HG02870 (cell line): Measurements from ENCODE around the gene SFTPB.
"Not testable (repeated sequence)": the region's sequence is repeated elsewhere in the genome, so short reads cannot be mapped to it uniquely, and the experiment has no call there.

Experiments used
- ATAC-seq: cut with Tn5 transposase; IDR thresholded peaks from one replicate; pipeline ENCODE4 v1.9.1; 2021; ENCODE audit warnings: mild to moderate bottlenecking, moderate library complexity; ENCODE audit not compliant: unreplicated experiment

Gene SFTPB

DNA sequence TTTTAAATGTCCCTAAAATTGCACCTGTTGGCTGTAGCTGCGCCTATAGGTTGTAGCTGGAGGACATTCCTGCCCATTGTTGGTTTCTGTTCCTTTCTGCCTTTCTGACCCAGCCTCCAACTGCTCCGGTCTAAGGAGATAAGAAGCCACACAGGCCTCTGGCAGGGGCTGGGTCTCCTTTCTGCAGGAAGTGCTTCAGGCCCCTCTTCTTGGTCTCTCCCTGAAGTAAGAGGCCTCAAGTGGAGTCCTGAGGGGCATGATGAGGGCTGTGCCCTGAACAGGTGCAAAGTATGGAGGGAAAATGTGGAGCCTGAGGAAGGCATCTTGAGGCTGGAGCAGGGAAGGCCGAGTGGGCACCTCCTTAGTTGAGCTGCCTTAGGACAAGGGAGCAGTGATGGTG, 10.4 kb upstream of the SFTPB start:
- ATAC-seq: no peak

DNA sequence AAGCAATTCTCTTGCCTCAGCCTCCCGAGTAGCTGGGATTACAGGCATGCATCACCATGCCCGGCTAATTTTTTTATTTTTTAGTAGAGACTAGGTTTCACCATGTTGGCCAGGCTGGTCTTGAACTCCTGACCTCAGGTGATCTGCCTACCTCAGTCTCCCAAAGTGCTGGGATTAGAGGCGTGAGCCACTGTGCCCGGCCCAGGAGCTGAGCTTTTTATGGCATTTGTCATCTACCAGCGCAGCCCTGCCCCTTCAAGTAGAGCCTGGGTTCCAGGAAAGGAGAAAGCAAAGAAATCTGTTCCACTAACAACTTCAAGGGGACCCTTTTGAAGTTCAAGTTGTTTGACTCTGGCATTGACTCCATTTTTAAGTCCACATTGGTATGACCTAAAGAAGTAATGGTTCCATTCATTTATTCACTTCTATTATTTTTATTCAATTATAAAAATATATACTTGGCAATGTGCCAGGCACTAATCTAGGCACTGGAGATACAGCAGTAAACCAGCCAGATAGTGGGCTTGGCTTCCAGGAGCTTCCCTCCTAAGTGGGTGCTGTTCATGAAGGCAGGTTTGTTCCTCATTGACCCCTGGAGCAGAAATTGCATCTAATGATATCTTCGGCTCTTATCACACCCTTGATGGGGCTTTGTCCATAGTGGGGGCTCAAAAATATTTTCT, 8.0 kb upstream of the SFTPB start:
- no peak for ATAC-seq

DNA sequence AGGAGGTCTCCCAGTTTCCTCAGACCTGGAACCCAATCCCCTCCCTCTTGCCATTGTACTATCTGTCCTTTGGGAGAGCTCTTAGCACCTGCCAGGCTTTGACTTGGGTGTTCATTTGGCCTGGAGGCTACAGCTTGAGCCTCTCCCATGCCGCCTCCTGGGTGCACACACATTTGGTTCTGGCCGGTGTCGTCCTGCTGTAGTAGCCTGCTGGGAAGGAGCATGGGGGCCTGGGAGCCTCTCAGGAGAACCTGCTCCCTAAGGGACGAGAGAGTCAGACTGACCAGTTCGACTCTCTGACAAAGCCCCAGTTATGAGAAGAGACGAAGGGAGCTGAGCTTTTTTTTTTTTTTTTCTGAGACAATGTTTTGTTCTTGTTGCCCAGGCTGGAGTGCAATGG, 7.4 kb upstream of the SFTPB start:
- no peak for ATAC-seq

DNA sequence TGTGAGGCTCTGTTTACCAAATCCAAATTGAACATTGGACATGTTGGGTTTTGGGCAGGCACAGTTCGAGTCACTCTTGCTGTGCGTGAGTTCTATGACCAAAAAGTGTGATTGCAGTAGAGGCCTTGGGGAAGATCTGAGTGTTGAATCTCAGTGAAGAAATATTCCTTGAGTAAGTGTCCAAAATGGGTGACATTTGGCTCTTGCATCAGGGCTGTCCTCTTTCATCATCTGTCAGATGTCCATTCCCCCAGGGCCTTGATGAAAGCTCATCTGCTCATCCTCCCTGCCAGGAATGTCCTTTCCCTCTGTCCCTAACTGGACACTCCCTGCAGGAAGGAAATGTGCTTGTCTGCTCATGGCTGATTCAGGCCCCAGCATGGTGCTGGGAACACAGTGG, 6.4 kb upstream of the SFTPB start:
- ATAC-seq: no peak

DNA sequence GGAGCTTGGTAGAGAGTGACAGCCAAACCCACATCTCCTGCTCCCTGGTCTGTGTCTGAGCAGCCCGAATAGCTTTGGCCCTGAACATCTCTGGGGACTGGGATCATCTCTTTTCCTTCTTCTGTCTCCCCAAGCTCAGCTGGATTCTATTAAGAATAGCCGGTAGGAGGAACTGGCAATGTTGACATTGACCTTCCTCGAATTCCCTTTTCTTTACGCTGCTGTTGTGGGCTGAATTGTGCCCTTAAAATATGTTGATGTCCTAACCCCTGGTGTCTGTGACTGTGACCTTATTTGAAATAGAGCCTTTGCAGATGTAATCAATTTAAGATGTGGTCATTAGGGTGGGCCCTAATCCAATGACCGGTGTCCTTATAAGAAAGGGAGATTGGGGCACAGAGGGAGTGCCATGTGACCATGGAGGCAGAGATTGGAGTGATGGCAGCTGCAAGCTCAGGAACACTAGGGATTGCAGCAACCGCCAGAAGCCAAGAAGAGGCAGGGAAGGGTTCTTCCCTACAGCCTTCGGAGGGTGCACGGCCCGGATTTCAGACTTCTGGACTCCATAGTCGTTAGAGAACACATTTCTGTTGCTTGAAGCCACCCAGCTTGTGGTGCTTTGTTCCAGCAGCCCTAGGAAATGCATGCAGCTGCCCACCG, 5.8 kb upstream of the SFTPB start:
- ATAC-seq: no peak

DNA sequence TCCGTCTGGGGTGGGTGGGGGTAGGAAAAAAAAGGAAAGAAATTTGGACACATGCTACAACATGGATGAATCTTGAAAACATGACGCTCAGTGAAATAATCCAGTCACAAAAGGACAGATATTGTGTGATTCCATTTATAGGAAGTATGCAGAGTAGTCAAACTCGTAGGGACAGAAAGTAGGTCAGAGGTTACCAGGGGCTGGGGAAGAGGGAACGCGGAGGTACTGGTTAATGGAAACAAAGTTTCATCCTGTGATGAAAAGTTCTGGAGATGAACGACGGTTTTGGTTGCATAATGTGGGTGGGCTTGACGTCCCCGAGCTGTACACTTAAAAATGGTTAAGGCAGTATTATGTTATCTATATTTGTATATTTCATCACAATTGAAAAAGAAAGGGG, 4.5 kb upstream of the SFTPB start:
- no peak for ATAC-seq

DNA sequence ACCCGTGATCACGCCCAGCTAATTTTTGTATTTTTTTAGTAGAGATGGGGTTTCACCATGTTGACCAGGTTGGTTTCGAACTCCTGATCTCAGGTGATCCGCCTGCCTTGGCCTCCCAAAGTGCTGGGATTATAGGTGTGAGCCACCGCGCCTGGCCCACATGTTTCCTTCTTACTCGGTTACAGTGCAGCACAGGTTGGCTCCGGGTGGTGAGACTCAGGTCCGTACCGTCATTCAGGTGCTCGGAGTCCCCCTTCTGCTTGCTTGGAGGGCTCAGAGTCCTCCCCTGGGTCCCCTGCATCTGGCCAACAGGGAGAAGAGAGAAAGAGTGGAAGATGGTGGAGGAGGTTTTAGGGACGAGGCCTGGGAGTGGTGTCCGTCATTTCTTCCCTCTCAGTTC, 2.4 kb upstream of the SFTPB start:
- ATAC-seq: not testable (repeated sequence)

DNA sequence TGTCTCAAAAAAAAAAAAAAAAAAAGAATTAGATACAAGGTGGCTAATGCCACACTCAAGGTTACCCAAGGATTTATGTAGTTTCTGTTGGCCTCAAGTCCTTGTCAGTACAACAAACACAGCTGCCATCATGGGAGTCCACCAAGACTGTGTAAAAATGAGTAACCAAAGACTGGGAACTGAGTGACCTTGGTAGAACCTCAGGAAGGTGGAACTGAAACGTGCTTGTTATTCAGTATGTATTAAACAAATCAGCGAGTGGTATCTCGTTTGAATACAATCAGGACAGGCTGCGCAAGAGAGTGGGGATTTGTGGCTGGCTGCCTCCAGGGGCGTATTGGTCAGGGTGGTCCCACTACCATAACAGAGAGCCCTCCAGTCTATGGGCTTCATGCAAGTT, 1.6 kb upstream of the SFTPB start:
- peak; percentile 73 for ATAC-seq

DNA sequence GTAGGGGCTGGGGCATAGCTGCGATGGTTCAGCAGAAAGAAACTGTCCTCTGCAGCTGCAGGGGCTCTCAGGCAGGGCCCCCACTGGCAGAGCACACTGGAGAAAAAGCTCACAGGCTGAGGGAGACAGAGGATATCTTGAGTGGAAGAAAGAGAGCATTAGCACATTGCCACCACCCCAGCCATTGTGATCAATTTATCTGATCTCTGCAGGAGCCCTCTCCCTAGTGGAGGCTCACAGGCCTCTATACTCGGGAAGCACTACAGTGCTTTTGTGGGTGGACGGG, 801 bp upstream of the SFTPB start:
- ATAC-seq: no peak

DNA sequence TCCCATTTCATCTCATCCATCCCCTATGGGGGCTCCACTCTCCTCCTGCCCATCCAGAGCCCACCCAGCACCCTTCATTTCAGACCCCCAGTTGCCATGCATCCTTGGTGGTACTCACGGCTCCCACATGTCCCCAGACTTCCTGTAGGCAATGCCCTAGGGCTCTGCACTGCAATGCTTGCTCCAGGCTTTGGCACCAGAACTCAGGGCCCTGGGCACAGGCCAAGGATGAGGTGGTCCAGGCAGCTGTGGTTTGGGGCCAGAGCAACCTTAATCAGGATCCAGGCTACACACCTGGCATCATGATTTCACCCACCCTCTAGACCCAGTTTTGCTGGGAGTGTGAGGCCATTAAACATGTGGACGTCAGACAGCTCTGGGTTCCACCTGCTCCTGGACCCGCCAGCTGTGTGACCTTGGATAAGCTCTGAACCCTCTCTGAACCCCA, 414 bp downstream of the SFTPB start:
- no peak for ATAC-seq

DNA sequence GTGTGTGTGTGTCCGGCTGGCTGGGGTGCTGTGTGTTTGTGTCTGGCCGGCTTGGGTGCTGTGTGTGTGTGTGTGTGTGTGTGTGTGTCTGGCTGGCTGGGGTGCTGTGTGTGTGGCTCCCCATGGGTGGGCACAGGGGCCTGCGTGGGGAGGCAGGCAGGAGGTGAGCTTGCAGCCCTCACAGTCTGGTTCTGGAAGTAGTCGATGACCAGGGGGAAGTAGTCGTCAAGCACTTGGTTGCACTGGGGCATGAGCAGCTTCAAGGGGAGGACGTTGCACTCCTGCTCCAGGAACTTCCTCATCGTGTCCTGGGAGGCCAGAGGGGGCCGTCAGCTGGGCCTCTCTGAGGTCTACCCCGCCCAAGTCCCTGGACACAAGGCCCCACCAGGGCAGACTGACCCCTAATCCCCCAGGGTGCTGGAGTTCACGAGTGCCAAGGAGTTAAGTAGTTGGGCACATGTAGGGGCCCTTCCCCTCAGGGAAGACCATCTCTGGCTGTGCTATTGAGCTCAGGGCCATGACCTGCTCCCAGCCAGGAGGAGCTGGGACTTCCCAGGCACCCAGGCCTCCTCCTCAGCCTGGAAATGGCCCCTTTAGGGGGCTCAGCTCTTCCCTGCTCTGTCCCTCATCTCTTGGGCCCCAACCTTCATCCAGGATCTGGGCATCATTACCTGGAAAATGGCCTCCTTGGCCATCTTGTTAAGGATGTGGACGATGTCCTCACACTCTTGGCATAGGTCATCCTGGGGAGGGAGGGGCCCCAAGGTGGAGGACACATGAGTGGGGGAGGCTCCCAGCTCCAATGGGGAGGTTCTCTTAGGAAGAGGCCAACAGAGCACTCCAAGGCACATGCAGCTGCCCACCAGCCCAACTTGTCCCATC, 1.3 kb downstream of the SFTPB start:
- ATAC-seq: no peak

DNA sequence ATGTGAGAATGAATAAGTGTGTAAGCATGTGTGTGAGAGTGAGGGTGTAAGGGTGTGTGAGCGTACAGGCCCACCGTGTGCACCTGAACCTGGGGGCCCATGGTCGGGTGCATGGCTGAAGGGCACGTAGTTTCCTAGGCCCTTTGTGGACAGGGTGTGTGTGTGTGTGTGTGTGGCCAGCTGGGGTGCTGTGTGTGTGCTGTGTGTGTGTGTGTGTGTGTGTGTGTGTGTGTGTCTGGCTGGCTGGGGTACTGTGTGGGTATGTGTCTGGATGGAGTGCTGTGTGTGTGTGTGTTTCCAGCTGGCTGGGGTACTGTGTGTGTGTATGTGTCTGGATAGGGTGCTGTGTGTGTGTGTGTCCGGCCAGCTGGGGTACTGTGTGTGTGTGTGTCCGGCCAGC, 2.0 kb downstream of the SFTPB start:
- ATAC-seq: no peak

DNA sequence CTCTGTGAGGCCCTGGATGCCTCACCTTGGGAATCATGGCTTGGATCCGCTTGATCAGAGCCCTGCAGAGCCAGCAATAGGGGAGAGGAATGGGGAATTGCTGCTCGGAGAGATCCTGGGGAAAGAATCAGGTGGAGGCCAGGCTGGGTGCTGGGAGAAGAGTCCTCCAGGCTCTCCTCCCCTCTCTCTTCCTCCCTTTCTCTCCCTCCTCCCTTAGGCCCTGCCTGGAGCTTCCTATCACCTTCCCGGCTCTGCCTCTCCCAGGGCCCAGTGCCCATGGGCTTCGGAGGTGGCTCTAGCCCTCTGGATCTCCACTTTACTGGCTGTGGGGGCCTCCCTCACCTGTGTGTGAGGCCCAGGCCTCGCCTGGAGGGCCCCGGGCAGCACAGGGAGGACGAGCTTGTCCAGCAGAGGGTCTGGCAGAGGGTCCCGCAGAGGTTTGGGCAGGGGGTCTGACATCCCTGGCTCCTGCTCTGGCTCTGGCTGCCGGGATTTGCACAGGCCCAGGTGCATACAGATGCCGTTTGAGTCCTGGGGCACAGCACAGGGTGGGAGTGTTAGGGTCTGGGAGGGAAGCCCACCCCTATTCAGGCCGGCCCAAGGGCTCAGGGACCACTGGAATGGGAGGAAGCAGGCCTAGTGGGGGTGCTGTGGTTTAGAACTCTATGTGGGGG, 2.6 kb downstream of the SFTPB start:
- no peak for ATAC-seq

DNA sequence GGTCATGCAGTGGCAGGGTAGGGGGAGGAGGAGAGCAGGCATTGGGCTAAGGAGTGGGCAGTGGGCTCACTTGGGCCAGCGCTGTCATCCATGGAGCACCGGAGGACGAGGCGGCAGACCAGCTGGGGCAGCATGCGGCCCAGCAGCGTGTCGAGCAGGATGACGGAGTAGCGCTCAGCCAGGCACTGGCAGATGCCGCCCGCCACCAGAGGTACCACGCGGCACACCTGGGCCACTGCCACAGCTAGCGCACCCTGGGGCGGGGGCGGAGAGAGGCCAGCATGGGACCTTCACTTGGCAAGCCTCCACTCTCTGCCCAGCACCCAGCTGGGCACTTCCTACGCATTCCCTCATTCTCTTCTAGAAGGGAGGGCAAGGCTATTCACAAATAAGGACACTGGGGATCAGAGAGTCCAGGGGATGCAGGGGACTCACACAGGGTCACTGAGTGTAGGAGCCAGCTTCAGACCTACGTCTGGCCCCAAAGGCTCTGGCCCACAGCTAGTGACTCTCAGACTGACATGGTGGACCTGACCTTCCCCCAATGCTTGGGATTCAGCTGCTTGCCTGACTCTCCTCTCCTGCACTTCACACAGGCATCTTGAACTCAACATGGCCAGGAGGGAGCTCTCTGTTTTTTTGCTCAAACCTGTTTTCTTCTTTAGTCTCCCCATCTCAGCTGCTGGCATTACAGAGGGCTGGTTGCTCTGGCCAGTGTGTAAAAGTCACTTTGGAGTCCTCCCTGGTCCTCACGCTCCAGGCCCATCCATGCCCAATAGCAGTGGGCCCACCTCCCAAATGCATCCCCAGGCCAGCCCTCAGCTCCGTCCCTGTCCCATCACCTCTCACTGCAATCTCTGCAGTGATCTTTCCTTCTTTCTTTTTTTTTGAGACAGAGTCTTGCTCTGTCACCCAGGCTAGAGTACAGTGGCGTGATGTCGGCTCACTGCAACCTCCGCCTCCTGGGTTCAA, 4.1 kb downstream of the SFTPB start:
- no peak for ATAC-seq

DNA sequence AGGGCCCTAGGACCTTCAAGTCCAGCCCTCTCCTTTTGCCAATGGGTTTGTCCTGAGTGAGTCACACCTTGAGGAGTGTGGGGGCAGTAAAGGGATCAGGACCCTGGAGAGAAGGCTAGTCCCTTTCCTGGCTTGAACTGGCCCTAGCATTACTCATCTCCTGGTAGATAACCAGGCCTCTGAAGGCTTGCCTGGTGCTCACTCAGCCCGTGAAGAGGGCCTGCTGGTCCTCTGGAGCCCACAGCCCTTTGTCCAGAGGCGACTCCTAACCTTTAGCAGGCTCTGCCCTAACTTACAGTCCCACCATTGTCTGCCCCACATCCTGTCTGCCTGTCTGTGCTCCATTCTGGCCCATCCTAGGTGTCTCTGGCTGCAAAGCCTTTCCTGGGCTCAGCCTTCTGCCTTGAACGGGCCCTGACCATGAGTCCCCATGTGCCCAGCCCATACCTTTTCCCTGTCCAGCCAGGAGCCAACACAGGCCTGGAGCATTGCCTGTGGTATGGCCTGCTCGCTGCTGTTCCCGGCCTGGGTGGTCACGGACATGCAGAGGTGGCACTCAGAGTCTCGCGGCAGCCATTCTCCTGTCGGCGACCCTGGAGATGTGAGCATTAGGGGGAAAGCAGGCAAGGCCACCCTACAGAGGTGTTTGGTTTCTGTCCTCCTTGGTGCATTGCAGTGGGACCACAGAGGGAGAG, 5.0 kb downstream of the SFTPB start:
- no peak for ATAC-seq

DNA sequence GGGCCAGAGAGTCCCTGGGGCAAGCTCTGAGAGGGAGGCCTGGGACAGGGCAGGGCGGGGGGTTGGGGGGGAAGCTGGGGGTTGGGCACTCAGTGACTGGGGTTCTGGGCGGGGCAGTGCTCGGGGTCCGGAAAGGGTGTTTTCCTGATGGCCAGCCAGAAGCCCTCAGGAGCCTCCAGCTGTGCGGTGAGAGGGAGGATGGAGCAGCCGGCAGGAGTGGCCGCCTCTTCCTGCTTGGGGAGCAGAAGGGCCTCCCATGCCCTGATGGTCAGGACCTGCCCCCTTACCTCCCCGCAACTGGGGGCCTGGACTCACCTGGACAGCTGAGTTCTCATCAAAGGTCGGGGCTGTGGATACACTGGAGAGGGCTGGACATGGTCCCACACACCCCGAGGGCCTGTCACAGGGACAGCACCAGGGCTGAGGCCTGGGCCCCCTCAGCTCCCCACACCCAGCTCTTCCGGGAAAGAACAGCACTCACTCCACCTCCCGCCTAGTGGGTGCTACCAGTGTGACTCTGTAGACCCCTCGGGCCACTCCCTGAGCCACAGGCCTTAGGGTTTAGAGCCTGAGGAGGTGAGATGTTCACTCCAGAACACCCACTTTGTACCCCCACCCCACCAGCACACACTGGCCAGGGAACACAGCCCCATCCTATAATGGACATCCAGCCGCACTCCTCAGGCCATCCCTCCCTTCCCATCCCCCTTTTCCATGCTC, 6.7 kb downstream of the SFTPB start:
- ATAC-seq: no peak

DNA sequence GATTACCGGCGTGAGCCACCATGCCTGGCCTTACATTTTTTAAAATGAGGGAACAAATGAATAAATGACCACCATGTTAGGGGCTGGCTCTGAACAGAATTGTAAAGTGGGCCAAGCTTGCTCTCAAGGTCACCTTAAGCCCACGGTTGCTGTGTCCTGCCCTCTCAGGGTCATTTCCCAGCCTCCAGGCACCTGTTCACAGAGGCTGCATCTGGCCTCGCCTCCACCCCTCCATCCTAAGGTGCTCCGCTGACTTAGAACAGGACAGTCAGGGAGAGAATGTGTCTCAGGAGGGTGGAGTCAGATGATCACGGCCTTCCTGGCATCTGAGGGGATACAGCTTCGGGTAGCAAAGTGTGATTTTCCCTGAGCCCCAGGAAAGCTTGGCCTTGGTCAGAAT, 7.3 kb downstream of the SFTPB start:
- no peak for ATAC-seq

DNA sequence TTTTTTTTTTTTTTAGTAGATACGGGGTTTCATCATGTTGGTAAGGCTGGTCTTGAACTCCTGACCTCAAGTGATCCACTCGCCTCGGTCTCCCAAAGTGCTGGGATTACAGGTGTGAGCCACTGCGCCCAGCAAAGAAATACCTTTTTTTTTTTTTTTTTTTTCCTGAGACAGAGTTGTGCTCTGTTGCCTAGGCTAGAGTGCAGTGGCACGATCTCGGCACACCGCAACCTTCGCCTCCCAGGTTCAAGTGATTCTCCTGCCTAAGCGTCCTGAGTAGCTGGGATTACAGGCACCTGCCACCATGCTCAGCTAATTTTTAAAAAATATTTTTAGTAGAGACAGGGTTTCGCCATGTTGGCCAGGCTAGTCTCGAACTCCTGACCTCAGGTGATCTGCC, 7.7 kb downstream of the SFTPB start:
- not testable (repeated sequence) for ATAC-seq

DNA sequence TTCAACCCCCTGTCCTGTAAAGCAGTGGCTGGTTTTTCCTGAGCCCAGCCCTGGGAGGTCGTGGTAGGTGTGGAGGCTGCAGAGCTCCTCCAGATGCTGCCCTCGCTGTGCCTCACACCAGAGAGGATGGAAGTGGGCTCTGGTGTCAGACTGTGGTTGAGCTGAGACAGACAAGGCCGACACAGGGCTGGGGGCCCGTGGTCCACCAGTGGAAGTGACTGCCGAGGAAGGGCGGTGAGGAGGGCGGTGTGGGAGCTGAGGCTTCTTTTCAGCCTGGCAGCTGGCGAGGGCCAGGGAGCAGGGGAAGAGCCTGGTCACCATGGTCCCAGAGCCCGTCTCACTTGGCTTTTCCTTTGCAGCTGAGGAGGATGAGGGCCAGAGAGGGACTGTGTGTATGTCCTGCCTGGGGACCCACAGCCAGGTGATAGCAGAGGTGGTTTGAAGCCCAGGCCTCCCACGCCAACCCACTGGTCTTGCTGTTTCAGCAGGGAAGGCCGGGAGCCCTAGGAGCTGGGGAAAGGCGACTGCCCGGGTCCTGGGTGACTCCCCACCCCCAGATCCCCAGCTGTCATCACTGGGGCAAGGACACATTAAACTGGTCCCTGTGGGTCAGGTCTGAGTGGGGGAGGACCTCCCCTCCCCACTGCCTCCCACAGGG, 8.5 kb downstream of the SFTPB start:
- no peak for ATAC-seq
